Testis (tissue), 2 donors: ENCODE measurements around the gene CFAP221.

Experiments
- POLR2A ChIP-seq: fragments of 450-650 bp; IDR thresholded peaks from one replicate; pipeline ENCODE4 v1.6.1; 2017; ENCODE audit warnings: antibody characterized with exemption, mild to moderate bottlenecking, moderate library complexity
- TF ChIP-seq, protein P1 (sequence below), 3 experiments: fragments of 450-650 bp in 2 of 3; fragments of 200-600 bp in 1 of 3; sonication (generic) in 1 of 3; IDR thresholded peaks; one replicate each; pipeline ENCODE4 v1.5.1; 2016 to 2019; ENCODE audit warnings: antibody characterized with exemption in 3 of 3, mild to moderate bottlenecking in 2 of 3, moderate library complexity in 1 of 3

DNA sequence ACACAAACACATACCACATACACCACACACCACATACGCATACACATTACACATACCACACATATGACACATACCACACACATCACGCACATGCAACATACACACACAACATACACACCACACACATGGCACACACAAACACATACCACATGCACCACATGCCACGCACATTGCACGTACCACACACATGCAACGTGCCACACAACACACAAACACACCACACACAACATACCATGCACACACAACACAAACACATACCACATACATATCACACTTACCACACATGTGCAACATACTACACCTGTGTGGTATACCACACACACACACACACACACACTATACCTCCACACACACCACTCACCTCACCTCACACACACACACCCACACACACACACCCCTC is 149.7 kb downstream of the CFAP221 start:
- TF ChIP-seq, protein P1, sequence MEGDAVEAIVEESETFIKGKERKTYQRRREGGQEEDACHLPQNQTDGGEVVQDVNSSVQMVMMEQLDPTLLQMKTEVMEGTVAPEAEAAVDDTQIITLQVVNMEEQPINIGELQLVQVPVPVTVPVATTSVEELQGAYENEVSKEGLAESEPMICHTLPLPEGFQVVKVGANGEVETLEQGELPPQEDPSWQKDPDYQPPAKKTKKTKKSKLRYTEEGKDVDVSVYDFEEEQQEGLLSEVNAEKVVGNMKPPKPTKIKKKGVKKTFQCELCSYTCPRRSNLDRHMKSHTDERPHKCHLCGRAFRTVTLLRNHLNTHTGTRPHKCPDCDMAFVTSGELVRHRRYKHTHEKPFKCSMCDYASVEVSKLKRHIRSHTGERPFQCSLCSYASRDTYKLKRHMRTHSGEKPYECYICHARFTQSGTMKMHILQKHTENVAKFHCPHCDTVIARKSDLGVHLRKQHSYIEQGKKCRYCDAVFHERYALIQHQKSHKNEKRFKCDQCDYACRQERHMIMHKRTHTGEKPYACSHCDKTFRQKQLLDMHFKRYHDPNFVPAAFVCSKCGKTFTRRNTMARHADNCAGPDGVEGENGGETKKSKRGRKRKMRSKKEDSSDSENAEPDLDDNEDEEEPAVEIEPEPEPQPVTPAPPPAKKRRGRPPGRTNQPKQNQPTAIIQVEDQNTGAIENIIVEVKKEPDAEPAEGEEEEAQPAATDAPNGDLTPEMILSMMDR (IDR thresholded peaks at IDR 0.05) = no peak
- no peak for TF ChIP-seq POLR2A
